ENCODE data around the gene PLA2G12B.

DNA sequence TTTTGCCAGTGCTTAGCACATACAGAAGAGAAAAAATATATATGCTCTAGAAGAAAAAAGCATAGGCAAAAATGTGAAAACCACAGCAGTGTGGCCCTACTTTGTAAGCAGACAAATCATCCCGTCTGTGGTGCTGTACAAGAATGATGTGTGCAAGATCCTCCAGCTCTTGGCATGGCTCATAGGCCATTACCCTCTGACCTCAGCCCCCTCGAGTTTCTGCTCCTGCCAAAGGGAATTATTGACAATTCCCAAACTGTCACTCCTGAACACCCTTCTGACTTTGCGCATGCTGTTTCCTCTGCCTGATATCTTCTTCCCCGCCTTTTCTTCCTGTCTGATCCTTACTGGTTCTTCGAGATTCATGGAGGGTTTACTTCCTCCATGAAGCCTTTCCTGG, 27.1 kb downstream of the PLA2G12B start:
- TF ChIP-seq, protein P1, sequence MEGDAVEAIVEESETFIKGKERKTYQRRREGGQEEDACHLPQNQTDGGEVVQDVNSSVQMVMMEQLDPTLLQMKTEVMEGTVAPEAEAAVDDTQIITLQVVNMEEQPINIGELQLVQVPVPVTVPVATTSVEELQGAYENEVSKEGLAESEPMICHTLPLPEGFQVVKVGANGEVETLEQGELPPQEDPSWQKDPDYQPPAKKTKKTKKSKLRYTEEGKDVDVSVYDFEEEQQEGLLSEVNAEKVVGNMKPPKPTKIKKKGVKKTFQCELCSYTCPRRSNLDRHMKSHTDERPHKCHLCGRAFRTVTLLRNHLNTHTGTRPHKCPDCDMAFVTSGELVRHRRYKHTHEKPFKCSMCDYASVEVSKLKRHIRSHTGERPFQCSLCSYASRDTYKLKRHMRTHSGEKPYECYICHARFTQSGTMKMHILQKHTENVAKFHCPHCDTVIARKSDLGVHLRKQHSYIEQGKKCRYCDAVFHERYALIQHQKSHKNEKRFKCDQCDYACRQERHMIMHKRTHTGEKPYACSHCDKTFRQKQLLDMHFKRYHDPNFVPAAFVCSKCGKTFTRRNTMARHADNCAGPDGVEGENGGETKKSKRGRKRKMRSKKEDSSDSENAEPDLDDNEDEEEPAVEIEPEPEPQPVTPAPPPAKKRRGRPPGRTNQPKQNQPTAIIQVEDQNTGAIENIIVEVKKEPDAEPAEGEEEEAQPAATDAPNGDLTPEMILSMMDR (IDR thresholded peaks at IDR 0.05): no peak
- no peak for TF ChIP-seq POLR2A (IDR thresholded peaks at IDR 0.05)
